ENCODE measurements around the gene PTAFR.

The PTAFR gene

GRCh38 chr1:28175955-28176485 lies 470 bp downstream of the PTAFR start:
- no peak for DNase-seq

DNA sequence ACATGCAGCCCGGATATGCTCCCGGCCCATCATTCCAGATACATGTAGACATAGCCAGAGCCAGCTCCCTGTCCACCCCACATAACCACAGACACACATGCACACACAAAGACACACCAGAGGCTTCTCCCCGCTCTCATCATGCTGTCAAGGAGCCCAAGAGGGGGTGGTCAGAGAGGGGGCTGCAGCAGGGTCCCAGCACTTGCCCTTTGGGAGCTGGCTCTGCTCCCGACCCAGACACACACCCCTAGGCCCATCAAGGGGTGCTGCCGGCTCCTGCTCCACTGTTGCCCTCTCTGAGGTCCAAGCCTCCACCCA lies 2.6 kb downstream of the PTAFR start:
- DNase-seq: peak; percentile 36

DNA sequence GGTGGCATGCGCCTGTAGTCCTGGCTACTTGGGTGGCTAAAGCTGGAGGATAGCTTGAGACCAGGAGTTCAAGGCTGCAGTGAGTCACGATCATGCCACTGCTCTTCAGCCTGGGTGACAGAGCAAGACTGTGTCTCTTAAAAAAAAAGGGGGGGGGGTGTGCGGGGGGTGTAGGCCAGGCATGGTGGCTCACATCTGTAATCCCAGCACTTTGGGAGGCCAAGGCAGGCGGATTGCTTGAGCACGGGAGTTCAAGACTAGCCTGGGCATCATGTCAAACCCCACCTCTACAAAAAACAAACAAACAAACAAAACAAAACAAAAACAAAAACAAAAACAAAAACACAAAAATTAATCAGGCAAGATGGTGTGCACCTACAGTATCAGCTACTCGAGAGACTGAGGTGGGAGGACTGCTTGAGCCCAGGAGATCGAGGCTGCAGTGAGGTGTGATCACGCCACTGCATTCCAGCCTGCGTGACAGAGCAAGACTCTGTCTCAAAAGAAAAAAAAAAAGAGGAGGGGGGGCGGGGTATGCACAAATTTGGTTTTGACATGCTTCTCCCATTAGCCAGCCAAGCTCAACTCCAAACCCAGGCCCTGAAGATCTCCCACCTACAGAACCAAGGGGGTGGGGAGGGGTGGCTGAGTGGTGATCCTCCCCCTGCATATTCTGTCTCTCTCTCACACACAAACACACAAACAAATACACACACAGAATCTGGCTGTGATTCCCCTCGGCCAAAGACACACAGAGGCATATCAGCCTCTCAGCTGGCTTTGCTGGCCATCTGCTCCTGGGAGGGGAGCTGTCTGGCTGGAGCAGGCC lies 3.1 kb downstream of the PTAFR start:
- peak; percentile 22 for DNase-seq

DNA sequence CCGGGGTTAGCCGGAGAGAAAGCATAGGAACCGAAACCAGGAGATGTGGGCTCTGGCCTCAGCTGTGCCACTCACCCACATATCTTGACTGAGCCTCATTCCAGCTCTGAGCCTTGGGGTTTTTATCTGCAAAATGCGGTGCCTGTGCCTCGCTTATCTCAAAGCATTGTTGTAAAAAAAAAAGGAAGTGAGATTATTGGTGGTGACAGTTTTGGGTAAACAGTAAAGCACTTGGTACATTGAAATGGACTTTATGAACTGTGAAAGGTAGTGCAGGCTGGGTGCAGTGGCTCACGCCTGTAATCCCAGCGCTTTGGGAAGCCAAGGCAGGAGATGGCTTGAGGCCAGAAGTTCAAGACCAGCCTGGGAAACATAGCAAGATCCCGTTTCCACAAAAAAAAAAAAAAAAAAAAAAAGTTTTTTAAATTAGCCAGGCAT lies 3.8 kb downstream of the PTAFR start:
- no peak for DNase-seq

- DNase-seq: no peak
These were observed 5.2 kb downstream of the PTAFR start for GRCh38 chr1:28171246-28171645.

GRCh38 chr1:28170001-28170596 lies 6.4 kb downstream of the PTAFR start:
- no peak for DNase-seq

- DNase-seq: peak; percentile 8
These were observed 12.9 kb downstream of the PTAFR start for GRCh38 chr1:28163496-28164161.

DNA sequence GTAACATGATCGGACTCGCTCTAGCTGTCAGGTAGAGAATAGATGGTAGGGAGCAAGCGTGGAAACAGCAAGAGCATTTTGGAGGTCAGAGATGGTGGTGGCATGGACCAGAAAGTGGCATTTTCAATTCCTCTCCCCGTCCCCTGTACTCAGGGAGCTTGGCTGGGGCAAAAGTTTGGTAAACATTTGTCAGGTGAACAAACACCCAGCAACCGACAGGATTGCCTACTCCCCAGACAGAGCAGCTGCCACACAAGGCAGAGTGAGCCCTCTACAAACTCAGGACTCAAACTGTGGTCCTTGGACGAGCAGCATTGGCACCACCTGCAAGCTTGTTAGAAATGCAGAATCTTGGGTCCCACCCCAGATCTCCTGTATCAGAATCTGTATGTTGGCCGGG lies 14.3 kb downstream of the PTAFR start:
- no peak for DNase-seq

- no peak for DNase-seq
These were observed 14.7 kb downstream of the PTAFR start for GRCh38 chr1:28161751-28162150.

GRCh38 chr1:28160782-28161266 lies 15.7 kb downstream of the PTAFR start:
- DNase-seq: peak; percentile 25

GRCh38 chr1:28159680-28160079 lies 16.8 kb downstream of the PTAFR start:
- no peak for DNase-seq

DNA sequence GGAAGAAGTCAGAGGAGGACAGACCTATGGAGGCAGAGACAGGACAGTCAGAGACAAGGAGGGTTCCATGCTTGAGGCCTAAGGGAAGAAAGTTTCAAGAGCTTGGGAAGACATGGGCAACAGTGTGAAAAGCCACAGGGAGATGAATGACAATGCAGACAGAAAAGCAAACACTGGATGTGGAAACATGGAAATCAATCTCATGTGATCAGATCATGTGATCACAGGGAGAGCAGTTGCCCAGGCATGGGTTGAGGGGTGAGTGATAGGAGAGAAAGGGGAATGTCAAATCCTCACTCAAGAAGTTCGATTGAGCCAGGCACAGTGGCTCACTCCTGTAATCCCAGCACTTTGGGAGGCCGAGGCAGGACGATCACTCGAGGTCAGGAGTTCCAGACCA lies 17.2 kb downstream of the PTAFR start:
- DNase-seq: no peak

GRCh38 chr1:28157894-28158293 lies 18.6 kb downstream of the PTAFR start:
- no peak for DNase-seq

GRCh38 chr1:28156821-28157220 lies 19.7 kb downstream of the PTAFR start:
- no peak for DNase-seq

DNA sequence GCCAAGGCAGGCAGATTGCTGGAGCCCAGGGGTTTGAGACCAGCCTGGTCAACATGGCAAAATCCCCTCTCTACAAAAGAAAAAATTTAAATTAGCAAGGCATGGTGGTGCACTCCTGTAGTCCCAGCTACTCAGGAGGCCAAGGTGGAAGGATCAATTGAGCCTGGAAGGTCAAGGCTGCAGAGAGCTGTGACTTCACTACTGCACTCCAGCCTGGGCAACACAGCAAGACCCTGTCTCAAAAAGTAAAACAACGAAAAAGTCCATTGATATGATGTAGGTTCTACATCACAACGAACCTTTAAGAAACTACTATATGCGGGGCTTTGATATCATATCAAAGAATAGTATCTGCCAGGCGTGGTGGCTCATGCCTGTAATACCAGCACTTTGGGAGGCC lies 20.9 kb downstream of the PTAFR start:
- no peak for DNase-seq

DNA sequence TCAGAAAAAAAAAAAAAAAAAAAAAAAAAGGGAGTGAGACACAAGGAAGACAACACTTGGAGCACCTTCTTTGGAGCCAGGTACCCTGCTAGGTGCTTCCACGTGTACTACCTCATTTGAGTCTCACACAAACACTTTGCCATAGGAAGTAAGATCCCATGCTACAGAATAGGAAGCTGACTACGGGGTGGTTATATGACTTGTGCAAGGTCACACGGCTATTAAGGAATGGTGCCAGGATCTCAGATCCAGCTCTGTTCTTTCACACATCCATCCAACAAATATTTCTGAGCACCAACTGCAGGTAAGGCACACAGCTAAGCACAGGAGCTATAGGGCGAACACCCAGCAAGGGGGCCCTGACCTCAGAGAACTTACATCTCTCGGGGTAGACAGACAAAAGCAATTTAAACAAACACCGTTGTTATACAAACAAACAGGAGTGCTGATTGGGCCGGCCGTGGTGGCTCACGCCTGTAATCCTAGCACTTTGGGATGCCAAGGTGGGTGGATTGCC lies 22.4 kb downstream of the PTAFR start:
- no peak for DNase-seq

DNA sequence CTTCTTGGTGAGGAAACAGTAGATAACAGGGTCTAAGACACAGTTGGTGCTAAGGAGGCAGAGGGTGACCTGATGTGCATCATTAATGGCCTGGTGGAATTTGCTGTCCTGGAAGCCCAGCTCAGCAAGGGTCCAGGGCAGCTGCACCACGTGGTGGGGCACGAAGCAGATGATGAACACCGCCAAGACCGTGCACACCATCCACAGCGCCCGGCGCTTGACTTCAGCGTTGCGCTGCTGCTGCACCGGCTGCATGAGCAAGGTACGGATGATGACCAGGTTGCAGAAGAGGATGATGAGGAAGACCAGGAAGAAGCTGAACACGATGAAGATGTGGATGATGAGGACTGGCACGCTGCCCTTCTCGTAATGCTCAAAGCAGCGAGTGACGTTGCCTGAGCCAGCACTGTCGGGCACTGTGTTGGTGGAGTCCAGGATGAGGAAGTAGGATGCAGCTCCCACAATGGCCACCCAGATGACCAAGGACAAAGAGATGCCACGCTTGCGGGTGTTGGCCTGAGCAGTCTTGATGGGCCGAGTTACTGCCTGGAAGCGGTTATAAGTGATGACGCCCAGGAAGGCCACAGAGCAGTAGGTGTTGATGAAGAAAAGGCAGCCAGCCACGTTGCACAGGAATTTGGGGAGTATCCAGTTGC lies 26.2 kb downstream of the PTAFR start:
- DNase-seq: no peak

DNA sequence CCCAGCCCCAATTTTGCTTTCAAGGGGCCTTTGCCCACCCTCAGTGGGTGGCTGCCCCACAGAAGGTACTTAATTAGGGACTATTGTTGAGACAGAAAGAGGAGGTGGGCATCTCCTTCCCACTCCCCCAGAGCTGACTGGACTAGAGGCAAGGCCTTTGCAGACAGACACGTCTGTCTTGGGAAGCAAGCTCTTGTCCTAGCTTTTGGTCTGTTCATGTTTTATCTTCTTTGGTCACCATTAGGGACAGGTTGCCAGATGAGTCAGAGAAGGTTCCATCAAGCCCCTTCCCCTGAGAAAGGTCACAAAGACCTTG lies 27.7 kb downstream of the PTAFR start:
- DNase-seq: no peak

DNA sequence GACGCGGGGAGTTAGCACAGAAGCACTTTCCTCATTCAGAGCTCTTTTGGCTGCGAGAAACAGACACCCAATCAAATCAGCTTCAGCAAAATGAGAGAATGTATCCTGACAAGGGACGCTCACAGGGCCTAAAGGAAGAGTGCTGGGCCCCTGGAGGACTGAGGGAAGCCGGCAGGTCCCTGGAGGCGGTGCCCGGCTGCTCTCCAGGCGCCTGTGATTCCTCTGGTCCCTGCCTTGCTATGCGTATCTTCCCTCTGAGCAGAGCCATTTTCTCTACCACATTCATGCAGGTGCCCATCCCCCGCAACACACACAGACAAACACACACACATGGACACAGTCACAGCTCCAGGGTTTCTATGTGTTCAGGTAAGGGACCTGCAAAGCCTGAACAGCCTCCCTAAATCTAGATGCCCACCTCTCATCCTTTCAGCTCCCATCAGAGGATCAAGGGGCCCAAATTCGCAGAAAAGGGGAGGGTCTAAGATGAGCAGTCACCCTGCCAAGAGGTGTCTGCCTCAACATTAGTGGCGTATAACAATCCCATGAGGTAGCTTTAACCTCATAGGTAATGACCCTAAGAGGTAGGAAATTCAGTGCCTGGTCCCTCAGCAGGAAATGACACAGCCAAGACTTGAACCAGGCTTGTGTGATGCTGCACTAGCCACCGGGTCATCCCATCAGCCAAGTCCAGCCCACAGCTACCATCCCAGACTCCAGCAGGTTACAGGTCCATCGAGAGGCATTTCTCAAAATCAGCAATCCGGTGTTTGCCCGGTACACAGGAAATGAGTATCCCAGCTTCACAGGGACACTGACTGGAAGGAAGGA lies 29.0 kb downstream of the PTAFR start:
- no peak for DNase-seq

- no peak for DNase-seq
These were observed 30.8 kb downstream of the PTAFR start for GRCh38 chr1:28145728-28146127.

DNA sequence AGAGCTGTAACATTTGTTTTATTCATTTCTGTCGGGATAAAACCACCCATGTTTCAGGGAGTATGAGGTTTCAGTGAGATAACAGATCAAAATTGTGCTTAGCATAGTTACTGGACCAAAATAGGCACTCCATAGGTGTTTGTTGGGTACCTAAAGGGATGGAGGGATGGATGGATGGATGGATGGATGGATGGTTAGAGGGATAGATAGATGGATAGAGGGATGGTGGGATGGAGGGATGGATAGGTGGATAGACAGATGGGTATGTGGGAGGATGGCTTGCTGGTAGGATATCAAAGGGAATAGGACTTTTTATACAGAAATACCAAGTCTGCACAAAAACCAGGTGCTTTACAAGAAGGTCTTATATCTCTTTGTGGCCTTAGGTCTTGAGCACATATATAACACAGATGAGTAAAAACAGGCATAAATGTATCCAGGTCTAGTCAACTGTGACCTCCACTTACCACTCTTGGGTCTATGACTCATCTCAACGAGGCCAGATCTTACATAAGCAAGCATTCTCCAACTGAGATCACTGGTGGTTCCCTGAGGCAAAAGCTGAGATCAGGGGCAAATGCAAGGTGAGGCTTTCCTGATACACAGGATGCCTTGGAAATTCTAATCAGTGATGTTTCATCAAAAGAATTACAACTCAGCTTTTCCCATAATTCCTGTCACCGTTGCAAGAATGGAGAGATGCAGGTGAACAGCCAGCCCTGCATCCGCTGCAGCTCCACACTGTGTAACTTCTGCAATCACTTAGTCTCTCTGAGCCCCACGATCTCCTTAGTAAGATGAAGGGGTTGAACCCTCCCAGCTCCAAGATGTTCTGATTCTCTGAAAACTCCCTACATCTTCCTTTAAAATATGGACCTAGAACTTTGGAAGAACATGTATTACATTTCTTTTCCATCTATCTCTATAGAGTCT lies 32.0 kb downstream of the PTAFR start:
- no peak for DNase-seq

Data from fibroblast of skin of scalp (primary cell).